ENCODE results near the gene PRPF31. TPM values are rescaled to one million over a fixed set of nuclear protein-coding genes. Genes with fewer than 3 reads are reported as not detected.

The PRPF31 gene
- total and polyA plus RNA-seq, 2 of the 13 experiments (the other 11 are each of a cell fraction or from before 2014, with no cell fraction given) = 23.8 to 63.8 TPM

- TF ChIP-seq PRDM10 (CRISPR knock-in tag; IDR thresholded peaks at IDR 0.05; ENCODE audit: low read depth) (peak; percentile 62), PCBP1 (IDR thresholded peaks at IDR 0.05; ENCODE audit: borderline replicate concordance, low read depth, low read length) (0 out of 2 replicates have a peak, but pooled peaks have one; percentile 56), NR2C2 (CRISPR knock-in tag; IDR thresholded peaks at IDR 0.05; ENCODE audit: borderline replicate concordance) (peak; percentile 93), ELF3 (CRISPR knock-in tag; IDR thresholded peaks at IDR 0.05) (peak; percentile 31; the same call in 1 of the 2 replicates), ZBTB38 (CRISPR knock-in tag; IDR thresholded peaks at IDR 0.05) (peak; percentile 63; the same call in 1 of the 2 replicates), ZBED4 (CRISPR knock-in tag; IDR thresholded peaks at IDR 0.05; ENCODE audit: borderline replicate concordance) (no peak; the same call in 1 of the 2 replicates), ZNF569 (CRISPR knock-in tag; IDR thresholded peaks at IDR 0.05; ENCODE audit: borderline replicate concordance) (no peak), ATF4 (CRISPR knock-in tag; IDR thresholded peaks at IDR 0.05) (peak in 1 of 2 experiments; percentile 51; a peak in 1 of 4 replicates), HOXD1 (CRISPR knock-in tag; IDR thresholded peaks at IDR 0.05) (no peak), MEIS1 (CRISPR knock-in tag; IDR thresholded peaks at IDR 0.05; ENCODE audit: borderline replicate concordance) (peak; percentile 64), ZNF510 (CRISPR knock-in tag; IDR thresholded peaks at IDR 0.05; ENCODE audit: low read depth) (0 out of 2 replicates have a peak, but pooled peaks have one; percentile 38), POLR2AphosphoS5 (IDR thresholded peaks at IDR 0.05; ENCODE audit: low read depth, low read length) (peak; percentile 90), ARID2 (CRISPR knock-in tag; IDR thresholded peaks at IDR 0.05; ENCODE audit: borderline replicate concordance) (no peak), SIN3A (IDR thresholded peaks at IDR 0.05; ENCODE audit: borderline replicate concordance, low read depth, low read length) (peak; percentile 83; the same call in 1 of the 2 replicates), ZFP36L1 (CRISPR knock-in tag; IDR thresholded peaks at IDR 0.05) (no peak), HBP1 (CRISPR knock-in tag; IDR thresholded peaks at IDR 0.05; ENCODE audit: low read depth) (peak; percentile 83; the same call in 1 of the 2 replicates), NR2F2 (IDR thresholded peaks at IDR 0.05; ENCODE audit: borderline replicate concordance, low read depth) (no peak; the same call in 1 of the 2 replicates), ZSCAN9 (CRISPR knock-in tag; IDR thresholded peaks at IDR 0.05; ENCODE audit: borderline replicate concordance) (peak; percentile 71; the same call in 1 of the 2 replicates)
These were observed 13.0 kb upstream of the PRPF31 start, which contains the start of gene NDUFA3 (continued) for GRCh38 chr19:54102421-54103169.
